ENCODE measurements around the gene SLC9A2.

Gene SLC9A2

GRCh38 chr2:102674370-102674769, 55.0 kb downstream of the SLC9A2 start:
- no peak for DNase-seq

- DNase-seq = no peak
Observed at GRCh38 chr2:102674836-102675235, 55.5 kb downstream of the SLC9A2 start.

DNA sequence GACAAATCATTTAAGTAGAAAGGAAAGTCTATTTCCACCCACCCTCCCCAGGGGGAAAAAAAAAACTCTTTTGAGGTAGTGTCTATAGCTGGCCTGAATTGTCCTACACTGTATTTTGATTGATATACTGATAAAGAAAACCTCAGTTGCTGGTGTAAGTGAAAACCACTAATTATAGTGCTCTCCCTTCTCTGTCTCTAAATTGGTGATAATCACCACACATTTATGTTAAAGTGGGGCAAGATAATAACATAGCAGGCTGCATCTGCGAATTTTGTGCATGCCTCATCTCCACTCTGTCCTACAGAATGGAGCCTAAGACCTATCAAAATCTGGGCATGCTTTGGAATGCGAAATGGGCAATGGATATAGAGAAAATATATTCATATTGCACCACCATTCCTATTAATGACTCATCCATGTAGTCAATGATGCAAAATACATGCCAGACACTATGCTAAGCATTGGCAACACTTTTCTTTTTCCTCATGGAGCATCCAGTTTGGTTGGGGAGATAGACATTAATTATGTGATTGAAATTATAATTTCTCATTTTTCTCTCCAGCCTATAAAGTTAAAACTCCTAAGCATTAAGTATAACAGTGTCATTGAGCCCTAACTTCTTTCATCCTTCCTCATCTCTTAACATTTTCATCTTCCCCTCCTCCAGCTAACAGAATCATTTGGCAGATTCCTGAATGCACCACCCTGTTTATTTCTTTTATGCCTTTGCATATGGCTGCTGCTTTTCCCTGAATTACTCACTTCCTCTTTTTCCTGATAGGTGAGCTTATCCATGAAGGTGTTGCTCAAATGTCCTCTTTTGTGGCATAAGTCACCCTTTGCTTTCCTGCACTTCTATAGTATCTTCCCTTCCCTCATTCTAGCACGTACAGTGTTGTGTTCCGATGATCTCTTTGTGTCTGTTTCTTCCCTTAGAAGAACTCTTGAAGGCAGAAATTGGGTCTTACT, 58.2 kb downstream of the SLC9A2 start:
- DNase-seq = no peak

- DNase-seq = no peak
Observed at GRCh38 chr2:102678442-102678841, 59.1 kb downstream of the SLC9A2 start.

- no peak for DNase-seq
Observed at GRCh38 chr2:102686479-102687439, 67.4 kb downstream of the SLC9A2 start.

GRCh38 chr2:102690012-102690411, 70.7 kb downstream of the SLC9A2 start:
- no peak for DNase-seq

- DNase-seq = no peak
Observed at GRCh38 chr2:102696463-102696862, 77.1 kb downstream of the SLC9A2 start.

- no peak for DNase-seq
Observed at GRCh38 chr2:102698369-102699111, 79.2 kb downstream of the SLC9A2 start.

GRCh38 chr2:102703305-102703704, 84.0 kb downstream of the SLC9A2 start:
- no peak for DNase-seq

- no peak for DNase-seq
Observed at GRCh38 chr2:102703748-102704147, 84.4 kb downstream of the SLC9A2 start.

- DNase-seq = no peak
Observed at GRCh38 chr2:102704531-102704930, 85.2 kb downstream of the SLC9A2 start.

DNA sequence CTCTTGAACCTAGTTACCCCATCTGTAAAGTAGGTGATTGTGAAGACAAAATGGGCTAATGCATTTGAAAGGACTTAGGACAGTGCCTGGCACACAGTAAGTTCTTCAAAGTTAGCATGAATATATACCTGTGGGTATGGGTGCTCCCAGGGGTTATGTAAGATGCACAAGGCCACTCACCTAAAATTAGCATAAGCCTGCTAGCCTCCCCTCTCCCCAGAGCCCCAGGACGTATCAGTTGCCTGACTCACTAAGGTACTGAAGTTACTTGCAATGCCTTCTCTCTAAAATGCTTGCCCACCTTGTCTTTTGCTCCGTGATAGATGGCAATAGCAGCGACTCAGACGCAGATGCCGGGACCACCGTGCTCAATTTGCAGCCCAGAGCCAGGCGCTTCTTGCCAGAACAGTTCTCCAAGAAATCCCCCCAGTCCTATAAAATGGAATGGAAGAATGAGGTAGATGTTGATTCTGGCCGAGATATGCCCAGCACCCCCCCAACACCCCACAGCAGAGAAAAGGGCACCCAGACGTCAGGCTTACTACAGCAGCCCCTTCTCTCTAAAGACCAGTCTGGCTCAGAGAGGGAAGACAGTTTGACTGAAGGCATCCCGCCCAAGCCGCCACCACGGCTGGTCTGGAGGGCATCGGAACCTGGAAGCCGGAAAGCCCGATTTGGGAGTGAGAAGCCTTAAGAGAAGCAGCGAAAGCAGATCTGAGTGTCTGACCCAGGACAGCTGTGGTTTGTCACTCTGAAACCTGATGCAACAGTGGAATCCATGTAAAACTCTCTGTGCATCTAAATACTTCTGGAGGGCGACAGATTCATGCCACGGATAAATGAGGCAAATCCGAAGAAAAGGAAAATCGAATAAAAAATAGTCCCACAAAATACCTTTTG, 88.7 kb downstream of the SLC9A2 start:
- DNase-seq = no peak

DNA sequence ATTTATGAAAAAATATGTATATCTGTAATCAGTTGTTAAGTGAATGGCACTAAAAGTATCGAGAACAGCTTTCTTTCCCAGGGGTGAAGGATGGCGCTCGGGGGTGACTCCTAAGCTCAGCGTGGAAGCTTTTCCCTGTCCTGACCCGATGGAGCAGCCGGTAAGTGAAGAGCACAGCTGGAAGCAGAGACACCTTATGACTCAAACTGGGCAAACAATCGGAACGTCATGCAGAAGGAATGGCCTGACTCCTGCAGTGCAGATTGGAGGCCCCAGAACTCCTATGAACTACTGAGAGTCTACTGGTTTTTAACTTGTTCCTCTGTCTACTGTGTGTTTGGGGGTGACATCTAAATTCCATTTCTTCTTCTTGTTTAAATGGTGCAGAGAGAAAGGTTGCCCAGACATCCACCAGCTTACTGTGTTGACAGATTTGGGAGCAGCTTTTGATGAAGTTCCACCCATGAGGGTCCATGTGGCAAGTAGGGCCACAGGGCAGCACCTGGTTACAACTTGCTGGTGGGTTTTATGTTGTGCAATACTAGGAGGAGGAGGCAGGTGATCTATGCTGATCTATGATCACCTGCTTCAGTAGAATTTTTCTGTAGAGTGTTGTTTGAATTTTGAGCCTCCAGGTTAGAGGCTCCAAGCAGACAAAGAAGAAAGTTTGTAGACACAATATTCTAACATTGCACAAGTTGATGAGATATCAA, 89.7 kb downstream of the SLC9A2 start:
- DNase-seq = no peak

DNA sequence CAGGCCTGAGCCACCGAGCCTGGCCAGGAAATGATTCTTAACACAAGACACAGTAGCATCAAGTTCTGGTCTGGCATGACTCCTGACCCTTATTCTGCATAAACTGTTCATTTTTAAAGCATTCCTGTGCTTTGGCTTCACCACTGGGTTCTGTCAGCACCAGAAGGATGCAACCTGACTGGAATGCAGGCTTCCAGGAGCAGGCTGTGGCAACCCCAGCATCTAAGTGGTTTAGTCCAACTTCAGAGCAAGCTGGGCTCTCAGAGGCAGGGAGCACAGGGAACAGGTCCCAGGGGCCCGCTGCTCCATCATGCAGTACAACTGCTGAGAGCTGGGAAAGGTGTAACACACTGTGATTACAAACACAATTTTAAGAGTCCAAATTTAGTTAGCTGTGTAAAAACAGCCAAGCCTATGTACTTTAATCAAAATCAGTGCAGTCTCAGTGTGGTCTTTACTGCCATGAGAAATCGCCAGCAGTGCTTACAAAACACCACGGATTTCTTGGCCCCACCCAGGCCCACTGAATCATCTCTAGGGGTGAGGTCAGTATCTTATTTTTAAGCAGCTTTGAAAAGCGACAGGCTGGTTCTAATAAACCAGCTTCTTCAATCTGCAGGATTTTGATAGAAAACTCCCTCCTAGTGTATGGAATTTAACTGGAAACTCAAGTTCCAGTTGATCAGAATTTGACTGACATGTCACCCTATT, 98.1 kb downstream of the SLC9A2 start:
- no peak for DNase-seq

GRCh38 chr2:102718387-102719316, 99.3 kb downstream of the SLC9A2 start:
- DNase-seq = no peak

DNA sequence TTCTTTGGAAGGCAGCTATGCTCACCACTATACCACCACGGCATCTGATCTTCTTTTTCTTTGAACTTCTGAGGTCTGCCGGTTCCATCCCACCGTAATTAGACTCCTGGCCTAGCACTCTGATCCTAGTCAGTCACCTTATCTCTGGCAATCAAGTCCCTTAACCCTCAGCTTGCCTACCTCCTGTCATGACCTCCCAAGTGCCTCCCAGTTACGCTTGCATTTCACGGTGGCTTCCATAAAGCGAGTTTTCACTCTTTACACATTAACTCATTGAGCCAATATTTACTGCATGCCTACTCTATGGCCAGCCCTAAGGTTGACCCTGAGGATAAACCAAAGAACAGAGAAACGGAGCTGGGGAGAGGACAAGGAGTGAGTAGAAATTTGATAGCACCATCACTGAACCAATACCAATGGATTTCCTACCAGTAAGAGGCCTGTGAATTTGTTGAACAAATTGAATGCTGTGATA, 104.7 kb downstream of the SLC9A2 start:
- DNase-seq = no peak

DNA sequence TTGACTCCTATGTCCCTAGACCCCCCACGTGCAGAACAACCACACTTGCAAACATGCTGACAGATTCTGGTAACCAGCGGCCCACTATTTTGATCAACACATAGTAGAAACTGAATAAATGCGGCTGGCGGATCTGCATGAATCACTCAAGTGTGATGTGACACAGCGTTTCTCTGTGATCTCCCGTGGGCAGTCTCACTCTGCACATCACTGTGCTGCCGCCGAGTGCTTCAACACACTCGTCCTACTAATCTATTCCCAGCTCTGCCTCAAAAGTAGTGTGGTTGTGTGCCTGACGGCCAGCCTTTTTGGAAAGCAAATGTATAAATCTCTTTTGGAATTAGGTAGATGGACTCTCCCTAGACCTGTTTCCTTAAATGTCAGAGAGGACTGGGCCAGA, 105.2 kb downstream of the SLC9A2 start:
- DNase-seq = no peak

DNA sequence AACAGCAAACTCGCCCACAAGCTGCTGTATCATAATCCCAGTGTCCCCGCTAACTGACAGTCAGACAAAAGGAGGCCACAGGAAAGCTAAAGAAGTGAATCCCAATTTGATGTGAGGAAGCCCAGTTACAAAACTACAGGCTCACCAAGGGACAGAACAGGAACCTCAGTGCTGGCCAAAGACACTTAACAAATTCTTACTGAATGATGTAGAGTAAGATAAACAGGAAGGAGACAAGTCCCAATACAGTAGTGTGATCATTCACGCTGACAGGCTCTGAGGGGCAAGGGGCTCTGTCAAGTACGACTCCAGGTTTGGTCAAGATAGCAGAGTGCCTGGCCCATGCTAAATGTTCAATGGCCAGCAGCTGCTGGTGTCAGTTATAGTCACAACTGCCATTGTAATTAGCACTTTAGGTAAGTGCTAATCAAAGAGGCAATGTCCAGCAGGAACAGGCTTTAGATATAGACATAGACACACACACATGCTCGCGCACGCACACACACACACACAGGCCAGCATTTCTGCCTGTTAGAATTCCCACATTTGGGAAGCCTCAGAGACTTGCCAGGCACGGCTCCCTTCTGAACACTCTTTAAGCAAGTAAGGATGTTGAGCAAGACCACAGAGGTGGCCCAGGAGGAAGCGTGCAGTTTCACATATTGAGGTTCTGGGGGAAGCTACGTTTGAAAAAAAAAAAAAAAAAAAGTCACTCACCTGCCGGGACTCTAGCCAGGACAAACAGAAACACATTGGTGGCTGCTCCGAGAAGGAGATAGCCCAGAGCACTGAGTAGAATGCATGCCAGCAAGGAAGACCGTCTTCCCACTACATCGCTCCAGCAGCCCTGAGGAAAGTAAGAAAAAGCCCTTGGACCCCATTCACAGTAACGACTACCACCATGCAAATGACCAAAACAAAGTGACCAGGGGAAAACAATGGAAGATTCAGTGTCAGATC, 107.1 kb downstream of the SLC9A2 start:
- no peak for DNase-seq

All from NCI-H2107 (cell line).